DOHH2 (cell line): ENCODE results near the gene FANCC.

Source experiments
- CTCF ChIP-seq: fragments of 200-600 bp; sonication (generic); IDR thresholded peaks from one replicate; pipeline ENCODE4 v1.5.1; 2014; ENCODE audit warnings: antibody characterized with exemption, mild to moderate bottlenecking, low read depth, low read length; ENCODE audit not compliant: poor library complexity, severe bottlenecking
- EZH2phosphoT487 ChIP-seq: fragments of 200-600 bp; sonication (generic); IDR thresholded peaks from 2 replicates; pipeline ENCODE4 v1.6.1; 2017; ENCODE audit warnings: borderline replicate concordance, mild to moderate bottlenecking, antibody characterized with exemption, low read length, moderate library complexity, mixed read lengths

GRCh38 chr9:95053611-95054570, 263.6 kb downstream of the FANCC start:
- TF ChIP-seq CTCF (no peak), EZH2phosphoT487 (no peak)
